Stimulated activated CD4-positive, alpha-beta T cell treated with anti-CD3 and anti-CD28 coated beads, Interleukin-15, amount 100 ng/mL, for 48 hours (primary cell): ENCODE data around the gene DIPK1A.

Experiments
- DNase-seq, 2 donors: peaks; one replicate each; pipeline ENCODE4 v3.0.0-alpha.2; 2020; ENCODE audit warnings: low read depth in 2 of 2

Gene DIPK1A

GRCh38 chr1:92961131-92961895, at the start of gene DIPK1A:
DIPK1A (minus strand) TSS chr1:92961462; CDS start chr1:92961429, 33 bp downstream.
- peak; percentile 47 to 63 for DNase-seq

- no peak for DNase-seq
Observed at GRCh38 chr1:93007941-93008577, 46.8 kb upstream of the DIPK1A start.

- DNase-seq = no peak
Observed at GRCh38 chr1:93005252-93005598, 44.0 kb upstream of the DIPK1A start.

GRCh38 chr1:93004566-93005251, 43.4 kb upstream of the DIPK1A start:
- no peak for DNase-seq

- no peak for DNase-seq
Observed at GRCh38 chr1:93003981-93004380, 42.7 kb upstream of the DIPK1A start.

- no peak for DNase-seq
Observed at GRCh38 chr1:93002781-93003180, 41.5 kb upstream of the DIPK1A start.

GRCh38 chr1:93001893-93002292, 40.6 kb upstream of the DIPK1A start:
- DNase-seq = no peak

- no peak for DNase-seq
Observed at GRCh38 chr1:93000751-93001175, 39.5 kb upstream of the DIPK1A start.

GRCh38 chr1:93000291-93000690, 39.0 kb upstream of the DIPK1A start:
- no peak for DNase-seq

GRCh38 chr1:92998821-92999220, 37.6 kb upstream of the DIPK1A start:
- DNase-seq = no peak

GRCh38 chr1:92995441-92996430, 34.5 kb upstream of the DIPK1A start:
- DNase-seq = no peak

- peak; percentile 48 to 71 for DNase-seq
Observed at GRCh38 chr1:92994105-92994712, 32.9 kb upstream of the DIPK1A start.

GRCh38 chr1:92993581-92993980, 32.3 kb upstream of the DIPK1A start:
- no peak for DNase-seq

GRCh38 chr1:92992877-92993276, 31.6 kb upstream of the DIPK1A start:
- no peak for DNase-seq

GRCh38 chr1:92992054-92992453, 30.8 kb upstream of the DIPK1A start:
- no peak for DNase-seq

- DNase-seq = no peak
Observed at GRCh38 chr1:92990828-92991227, 29.6 kb upstream of the DIPK1A start.

GRCh38 chr1:92989936-92990583, 28.8 kb upstream of the DIPK1A start:
- DNase-seq = no peak

GRCh38 chr1:92989253-92989652, 28.0 kb upstream of the DIPK1A start:
- DNase-seq = no peak

- DNase-seq = no peak
Observed at GRCh38 chr1:92987462-92987861, 26.2 kb upstream of the DIPK1A start.

GRCh38 chr1:92985101-92985500, 23.8 kb upstream of the DIPK1A start:
- no peak for DNase-seq
